Activated CD4-positive, alpha-beta T cell treated with anti-CD3 and anti-CD28 coated beads, Interleukin-2, Interleukin-4, amounts not matched to agents 100 ng/mL and 50 ng/mL, durations not matched to agents 16 hours and 8 hours (primary cell): ENCODE results near the gene LNPEP.

Source experiments
- DNase-seq: peaks from one replicate; pipeline ENCODE4 v3.0.0-alpha.2; 2020; ENCODE audit warnings: low spot score

LNPEP gene

GRCh38 chr5:96935559-96936430 lies at the start of gene LNPEP:
Gene LNPEP, plus strand, starts transcription at chr5:96936080. Its CDS starts 76 bp downstream, at chr5:96936156.
- peak; percentile 97 for DNase-seq

GRCh38 chr5:96893342-96893741 lies 42.5 kb upstream of the LNPEP start:
- no peak for DNase-seq

- peak; percentile 55 for DNase-seq
Observed at GRCh38 chr5:96896276-96896675, 39.6 kb upstream of the LNPEP start.

DNA sequence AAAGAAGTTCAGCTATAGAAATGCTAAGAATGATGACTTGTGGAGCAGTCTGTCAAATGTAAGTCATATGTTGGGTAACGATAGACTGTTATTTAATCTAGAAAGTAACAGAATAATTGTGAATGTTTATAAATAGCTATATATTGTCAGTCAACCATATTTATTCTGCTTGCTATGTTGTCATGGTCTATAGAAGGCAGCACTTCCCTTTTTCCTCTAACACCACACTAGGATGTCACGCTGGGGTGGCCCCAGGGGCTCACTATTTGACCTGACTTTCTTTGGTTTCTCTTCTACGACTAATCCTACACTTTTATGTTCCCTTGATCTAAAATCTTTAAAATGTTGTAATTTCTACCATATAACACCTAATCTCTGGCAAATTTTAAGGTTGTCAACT lies 39.1 kb upstream of the LNPEP start:
- no peak for DNase-seq

- no peak for DNase-seq
Observed at GRCh38 chr5:96901384-96901783, 34.5 kb upstream of the LNPEP start.

GRCh38 chr5:96901841-96902240 lies 34.0 kb upstream of the LNPEP start:
- no peak for DNase-seq

DNA sequence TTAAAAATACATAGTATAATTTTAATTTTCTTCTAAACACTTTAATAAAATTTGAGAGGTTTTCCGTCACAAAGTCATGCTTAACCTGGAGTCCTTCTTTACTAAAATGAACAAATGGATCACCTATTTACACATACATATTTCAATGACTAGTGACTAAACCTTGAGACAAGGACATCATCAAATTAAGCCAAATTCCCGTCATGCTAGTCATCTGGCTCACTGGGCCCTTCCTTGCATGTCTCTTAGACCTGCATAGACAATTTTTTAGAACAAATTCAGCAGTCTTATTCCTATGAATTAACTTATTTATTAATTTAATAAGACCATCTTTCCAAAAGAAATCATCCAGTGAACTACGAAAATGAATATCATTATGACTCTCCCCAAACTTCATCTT lies 33.0 kb upstream of the LNPEP start:
- DNase-seq: no peak

GRCh38 chr5:96903300-96903699 lies 32.6 kb upstream of the LNPEP start:
- no peak for DNase-seq

- peak; percentile 17 for DNase-seq
Observed at GRCh38 chr5:96904054-96904931, 31.6 kb upstream of the LNPEP start.

DNA sequence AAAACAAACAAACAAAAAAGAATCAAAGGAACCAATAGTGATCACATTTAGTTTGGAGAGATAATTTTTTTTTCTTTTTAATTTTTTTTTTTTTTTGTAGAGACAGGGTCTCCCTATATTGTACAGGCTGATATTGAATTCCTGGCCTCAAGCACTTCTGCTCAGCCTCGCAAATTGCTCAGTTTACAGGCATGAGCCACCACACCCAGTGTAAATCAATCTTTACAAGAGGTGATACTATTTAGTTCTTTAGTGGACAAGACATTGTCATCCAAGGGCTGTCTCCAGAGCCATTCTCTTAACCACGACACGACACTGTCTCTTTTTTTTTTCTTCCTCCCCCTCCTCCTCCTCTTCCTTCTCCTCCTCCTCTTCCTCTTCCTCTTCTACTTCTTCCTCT lies 30.0 kb upstream of the LNPEP start:
- DNase-seq: no peak

GRCh38 chr5:96909003-96909402 lies 26.9 kb upstream of the LNPEP start:
- DNase-seq: no peak

- DNase-seq: no peak
Observed at GRCh38 chr5:96909435-96909834, 26.4 kb upstream of the LNPEP start.

GRCh38 chr5:96911139-96911538 lies 24.7 kb upstream of the LNPEP start:
- no peak for DNase-seq

DNA sequence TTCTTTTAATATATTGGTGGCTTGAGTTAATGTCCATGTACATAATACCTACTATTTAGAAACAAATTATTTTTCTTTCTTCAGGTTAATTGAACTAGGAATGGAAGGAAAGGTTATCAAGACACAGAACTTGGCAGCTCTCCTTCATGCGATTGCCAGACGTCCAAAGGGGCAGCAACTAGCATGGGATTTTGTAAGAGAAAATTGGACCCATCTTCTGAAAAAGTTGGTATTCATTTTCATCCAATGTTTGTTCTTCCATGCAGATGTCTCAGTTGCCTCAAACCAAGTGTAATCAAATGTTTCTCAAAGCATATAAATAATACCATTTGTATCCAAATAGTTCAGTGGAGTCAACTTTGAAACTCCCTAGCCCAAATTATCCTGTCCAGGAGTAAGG lies 22.6 kb upstream of the LNPEP start:
- DNase-seq: no peak

GRCh38 chr5:96919754-96920197 lies 16.1 kb upstream of the LNPEP start:
- DNase-seq: peak; percentile 31

DNA sequence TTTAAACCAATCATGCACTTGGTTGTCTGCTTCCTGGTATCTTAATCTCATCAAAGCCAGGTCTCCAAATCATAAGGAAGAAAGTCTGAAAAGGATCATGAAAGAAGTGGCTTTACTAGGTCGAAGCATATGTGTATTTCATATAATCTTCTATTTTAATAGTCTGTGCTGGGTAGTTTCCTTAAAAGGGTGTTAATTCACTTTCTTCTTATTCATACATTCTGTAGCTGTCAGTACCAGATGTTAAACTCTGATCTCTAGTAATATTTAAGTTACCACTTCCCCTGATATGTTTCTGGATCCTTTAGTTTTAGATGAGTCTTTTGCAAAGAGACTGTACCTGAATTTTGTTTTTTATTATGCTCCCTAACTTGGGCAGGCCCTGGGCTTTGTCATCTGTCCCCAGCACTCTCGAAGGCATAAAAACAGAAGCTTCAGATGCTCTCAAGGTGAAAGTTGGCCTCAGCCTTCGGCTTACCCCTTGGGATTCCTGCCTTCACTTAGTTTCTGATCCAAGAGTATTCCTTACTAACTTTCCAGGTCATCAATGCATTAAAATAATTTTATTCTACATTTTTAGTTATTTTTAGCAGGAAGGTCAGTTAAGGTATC lies 15.0 kb upstream of the LNPEP start:
- no peak for DNase-seq

DNA sequence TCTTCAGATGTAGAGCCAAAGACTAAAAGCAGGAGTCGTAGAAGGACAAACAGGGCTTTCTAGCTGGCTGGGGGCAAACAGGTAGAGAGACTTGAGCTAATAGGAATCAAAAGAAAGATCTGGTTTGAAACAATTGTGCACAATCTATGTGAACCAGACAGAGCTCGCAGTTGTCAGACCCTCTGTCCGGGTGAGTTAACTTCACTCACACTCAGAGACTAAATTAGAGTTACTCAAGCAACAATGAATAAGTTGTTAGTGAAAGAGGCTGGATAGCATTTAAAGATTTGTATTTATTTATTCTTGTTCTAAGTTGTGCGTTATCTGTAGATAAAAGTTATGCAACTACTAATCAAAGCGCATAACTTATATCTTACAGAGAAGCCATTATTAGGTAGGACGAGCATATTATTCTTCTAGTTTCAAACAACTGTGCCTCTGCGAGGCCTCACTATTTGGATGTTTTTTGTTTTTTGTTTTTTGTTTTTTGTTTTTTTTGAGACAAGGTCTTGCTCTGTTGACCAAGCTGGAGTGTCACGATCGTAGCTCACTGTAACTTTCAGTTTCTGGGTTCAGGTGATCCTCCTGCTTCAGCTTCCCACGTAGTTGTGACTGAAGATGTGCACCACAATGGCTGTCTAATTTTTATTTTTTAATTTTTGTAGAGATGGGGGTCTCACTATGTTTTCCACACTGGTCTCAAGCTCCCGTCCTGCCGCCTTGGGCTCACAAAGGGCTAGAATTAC lies 13.2 kb upstream of the LNPEP start:
- DNase-seq: no peak

DNA sequence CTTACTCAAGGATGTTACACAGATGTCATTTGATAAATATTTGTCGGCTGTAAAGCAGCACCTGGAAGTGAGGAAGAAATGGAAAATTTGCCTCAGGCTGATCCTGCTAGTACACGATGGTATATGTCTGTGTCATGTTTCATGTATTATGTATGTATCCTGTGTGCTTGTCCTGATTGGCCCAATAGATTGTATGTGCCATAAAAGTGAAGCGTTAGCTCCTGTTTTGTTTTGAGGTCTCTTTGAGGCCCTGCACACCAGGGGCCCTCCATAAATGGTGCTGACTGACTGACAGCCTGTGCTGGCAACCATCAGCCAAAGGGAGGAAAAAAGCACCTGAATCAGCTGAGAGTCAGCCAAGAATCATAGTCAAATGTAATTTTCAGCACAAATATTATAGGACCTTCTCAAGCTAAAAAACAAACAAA lies 11.8 kb upstream of the LNPEP start:
- DNase-seq: no peak

DNA sequence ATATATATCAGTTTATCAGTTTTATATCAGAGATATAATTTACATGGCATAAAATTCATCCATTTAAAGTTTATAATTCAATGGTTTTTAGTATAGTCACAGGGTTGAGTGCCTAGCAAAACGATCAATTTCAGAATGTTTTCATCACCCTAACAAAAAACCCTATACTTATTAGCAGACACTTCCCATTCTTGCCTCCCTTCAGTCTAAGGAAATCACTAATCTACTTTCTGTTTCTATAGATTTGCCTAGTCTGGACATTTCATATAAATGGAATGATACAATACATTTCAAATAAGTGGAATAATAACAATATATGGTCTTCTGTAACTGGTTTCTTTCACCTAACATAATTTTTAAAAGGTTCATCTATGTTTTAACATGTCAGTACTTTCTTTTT lies 9.6 kb upstream of the LNPEP start:
- DNase-seq: no peak

DNA sequence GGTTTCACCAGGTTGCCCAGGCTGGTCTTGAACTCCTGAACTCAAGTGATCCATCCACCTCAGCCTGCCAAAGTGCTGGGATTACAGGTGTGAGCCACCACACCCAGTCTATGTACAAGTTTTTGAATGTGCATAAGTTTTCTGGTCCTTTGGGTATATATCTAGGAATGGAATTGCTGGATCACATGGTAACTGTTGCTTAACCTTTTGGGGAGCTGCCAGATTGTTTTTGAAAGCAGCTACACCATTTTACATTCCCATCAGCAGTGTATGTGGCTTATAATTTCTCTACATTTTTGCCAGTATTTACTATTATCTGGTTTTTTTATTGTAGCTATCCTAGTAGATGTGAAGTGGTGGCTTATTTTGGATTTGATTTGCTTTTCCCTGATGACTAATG lies 8.9 kb upstream of the LNPEP start:
- no peak for DNase-seq

DNA sequence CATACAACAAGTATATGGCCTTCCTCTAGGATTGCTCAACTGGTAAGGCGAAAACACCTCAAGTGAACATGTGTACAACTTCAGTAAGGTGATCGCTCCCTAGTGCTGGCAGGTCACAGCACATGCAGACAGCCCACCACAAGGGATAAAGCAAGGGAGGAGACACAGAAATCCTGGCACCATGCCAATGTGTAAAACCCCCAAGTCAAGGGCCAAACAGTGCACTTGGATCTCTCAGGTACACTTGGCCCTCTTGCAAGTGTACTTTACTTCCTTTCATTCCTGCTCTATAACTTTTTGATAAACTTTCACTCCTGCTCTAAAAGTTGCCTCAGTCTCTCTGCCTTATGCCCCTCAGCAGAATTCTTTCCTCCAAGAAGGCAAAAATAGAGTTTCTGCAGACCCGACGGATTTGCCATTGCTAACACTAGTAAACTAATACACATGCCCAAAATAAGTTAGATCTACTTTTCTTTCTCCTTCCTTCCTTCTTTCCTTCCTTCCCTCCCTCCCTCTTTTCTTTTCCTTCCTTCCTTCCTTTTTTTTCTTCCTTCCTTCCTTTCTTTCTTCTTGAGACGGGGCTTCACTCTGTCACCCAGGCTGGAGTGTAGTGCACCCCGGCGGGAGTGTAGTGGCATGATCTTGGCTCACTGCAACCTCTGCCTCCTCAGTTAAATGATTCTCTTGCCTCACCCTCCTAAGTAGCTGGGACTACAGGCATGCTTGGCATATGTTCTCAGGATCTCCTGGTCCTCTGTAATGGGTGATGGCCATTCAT lies 6.8 kb upstream of the LNPEP start:
- DNase-seq: no peak
